Pulmonary artery endothelial cell (primary cell): ENCODE measurements around the gene FBLIM1. TPM values are rescaled to one million over a fixed set of nuclear protein-coding genes. Genes with fewer than 3 reads are reported as not detected.

Source experiments
- DNase-seq: peaks from one replicate; pipeline ENCODE4 v3.0.0-alpha.2; 2011; ENCODE audit warnings: low read depth, low spot score
- total RNA-seq: library from RNA; depleted of rRNA; stranded (reverse); fragments of >200 nt; gene quantifications from 2 replicates; pipeline ENCODE4 v1.2.3, GENCODE V29; 2014

The FBLIM1 gene
- total RNA-seq, 1 donor from 2014 or later: 321 TPM

- no peak for DNase-seq
Measured at GRCh38 chr1:15748264-15748663, 10.3 kb upstream of the FBLIM1 start.

- no peak for DNase-seq
Measured at GRCh38 chr1:15748690-15749398, 9.8 kb upstream of the FBLIM1 start.

GRCh38 chr1:15749399-15750291, 8.9 kb upstream of the FBLIM1 start:
- DNase-seq: peak; percentile 79

GRCh38 chr1:15750924-15751323, 7.7 kb upstream of the FBLIM1 start:
- no peak for DNase-seq

- no peak for DNase-seq
Measured at GRCh38 chr1:15751717-15752116, 6.9 kb upstream of the FBLIM1 start.

- DNase-seq: no peak
Measured at GRCh38 chr1:15753776-15754175, 4.8 kb upstream of the FBLIM1 start.

GRCh38 chr1:15755021-15755645, 3.5 kb upstream of the FBLIM1 start:
- DNase-seq: no peak

- no peak for DNase-seq
Measured at GRCh38 chr1:15755646-15756040, 3.0 kb upstream of the FBLIM1 start.

GRCh38 chr1:15756143-15757015, 2.2 kb upstream of the FBLIM1 start:
- DNase-seq: no peak

- DNase-seq: no peak
Measured at GRCh38 chr1:15757016-15757543, 1.5 kb upstream of the FBLIM1 start.

- no peak for DNase-seq
Measured at GRCh38 chr1:15757575-15758342, 836 bp upstream of the FBLIM1 start.

- no peak for DNase-seq
Measured at GRCh38 chr1:15758953-15759661, 512 bp downstream of the FBLIM1 start.

- peak; percentile 77 for DNase-seq
Measured at GRCh38 chr1:15760520-15761211, 2.1 kb downstream of the FBLIM1 start.

GRCh38 chr1:15761366-15762128, 3.0 kb downstream of the FBLIM1 start:
- DNase-seq: no peak

- no peak for DNase-seq
Measured at GRCh38 chr1:15762546-15762945, 4.0 kb downstream of the FBLIM1 start.

GRCh38 chr1:15764269-15764764, 5.7 kb downstream of the FBLIM1 start:
- no peak for DNase-seq

- DNase-seq: no peak
Measured at GRCh38 chr1:15764890-15765289, 6.3 kb downstream of the FBLIM1 start.
